Adrenal gland (tissue), 12 donors: Measurements from ENCODE around the gene PKNOX1. TPM values are rescaled to one million over a fixed set of nuclear protein-coding genes. Genes with fewer than 3 reads are reported as not detected.
"Not testable (repeated sequence)": the region's sequence is repeated elsewhere in the genome, so short reads cannot be mapped to it uniquely, and the experiment has no call there.

Experiments
- DNase-seq, 7 donors: peaks; one replicate each; pipeline ENCODE4 v3.0.0-alpha.2; 2019 to 2020
- H3K27ac ChIP-seq, 5 donors: fragments of 200-600 bp; sonication (generic) in 4 of 5; 1 replicate in 3 of 5; 2 replicates in 2 of 5; pipeline versions ENCODE4 v1.5.1 to v1.8.0; 2016 to 2020; ENCODE audit warnings: mild to moderate bottlenecking in 1 of 5
- H3K27me3 ChIP-seq: fragments of 200-600 bp; 2 replicates; pipeline ENCODE4 v1.8.0; 2021
- H3K36me3 ChIP-seq, 2 donors: fragments of 200-600 bp; replicated peaks in 1 of 2; 1 replicate in 1 of 2; 2 replicates in 1 of 2; pipeline versions ENCODE4 v1.5.1 to v1.8.0; 2018 to 2022
- H3K4me1 ChIP-seq, 2 donors: fragments of 200-600 bp; replicated peaks in 1 of 2; 1 replicate in 1 of 2; 2 replicates in 1 of 2; pipeline versions ENCODE4 v1.5.1 to v1.8.0; 2018 to 2021
- H3K4me3 ChIP-seq, 4 donors: fragments of 200-600 bp; sonication (generic) in 3 of 4; one replicate each; pipeline ENCODE4 v1.5.1; 2016 to 2018
- H3K9me3 ChIP-seq, 3 donors: fragments of 200-600 bp; sonication (generic) in 1 of 3; replicated peaks in 1 of 3; 1 replicate in 2 of 3; 2 replicates in 1 of 3; pipeline versions ENCODE4 v1.5.1 to v1.8.0; 2016 to 2021
- CTCF ChIP-seq, 6 experiments: fragments of 450-650 bp in 4 of 6; fragments of 200-600 bp in 2 of 6; sonication (generic) in 1 of 6; IDR thresholded peaks; 1 replicate in 5 of 6; 2 replicates in 1 of 6; pipeline versions ENCODE4 v1.5.1 to v1.8.0; 2016 to 2021; ENCODE audit warnings: antibody characterized with exemption in 6 of 6, mild to moderate bottlenecking in 2 of 6, moderate library complexity in 1 of 6
- POLR2A ChIP-seq, 2 donors: fragments of 450-650 bp; IDR thresholded peaks; one replicate each; pipeline ENCODE4 v1.6.1; 2017; ENCODE audit warnings: antibody characterized with exemption in 2 of 2, mild to moderate bottlenecking in 2 of 2, moderate library complexity in 1 of 2
- WGBS, 4 donors: extraction: QIAGEN DNeasy Blood & Tissue Kit in 2 of 4; methylation state at CpG; one replicate each; pipeline versions ENCODE4 v1.1.5 to v1.1.7; 2013 to 2017; 5-methylcytosine and 5-hydroxymethylcytosine counted together
- intact Hi-C, 2 donors: fragments of 100-400 bp; cut with DNase I; formaldehyde crosslinking; loops; one replicate each; pipeline versions ENCODE4 v1.14.1 to v1.15.0; 2022 to 2023
- polyA plus RNA-seq, 3 donors: library from polyadenylated mRNA; stranded (reverse); fragments of 200-250 nt in 2 of 3; fragments of 350-450 nt in 1 of 3; fragmentation: Illumina TruSeq in 1 of 3; extraction: RNeasy Lipid Tissue Mini Kit (QIAGEN cat#74804) in 1 of 3; gene quantifications; one replicate each; pipeline ENCODE4 v1.2.3, GENCODE V29; 2013 to 2014
- total RNA-seq, 9 donors: library from RNA; depleted of rRNA in 4 of 9; stranded (reverse); fragments of >200 nt in 4 of 9; fragments of 120-200 nt in 1 of 9; fragmentation: NEBNext Ultra II Directional in 1 of 9; extraction: Animal tissue kit (Norgen Biotek cat#: 25700) in 1 of 9; gene quantifications; one replicate each; pipeline versions ENCODE4 v1.1.0 to v1.2.4, GENCODE V29; 2013 to 2023
- donor health status: healthy with polysubstance abuse.
- donor health status: Bipolar disorder and iron deficiency.
- donor health status: DM: yes; HTN: yes; CAD: no.
- donor health status: DM: no; HTN: no; CAD: no.
- donor health status: DM: no; HTN: no; CAD: no.
- donor health status: DM: yes; HTN: yes; CAD: no.

Gene PKNOX1
- total and polyA plus RNA-seq, 12 donors: 8.2 to 21.7 (median 12.6) TPM

- intact Hi-C loops: no loop called here
These were observed 36.3 kb upstream of the PKNOX1 start for GRCh38 chr21:42937960-42938605.

GRCh38 chr21:42938606-42938995 lies 35.8 kb upstream of the PKNOX1 start:
- intact Hi-C loops, H3K27me3 ChIP-seq, H3K4me3 ChIP-seq, H3K4me1 ChIP-seq, H3K9me3 ChIP-seq, DNase-seq, H3K36me3 ChIP-seq, H3K27ac ChIP-seq: not testable (repeated sequence)
- WGBS, 4 donors: 90 to 95% (median 94%) methylated on average over 6 of the region's 6 CpGs

More at GRCh38 chr21:42937960-42938605, 36.3 kb upstream of the PKNOX1 start:
- 94 to 95% (median 95%) methylated on average over 21 of the region's 21 CpGs for WGBS, 4 donors
- no peak for DNase-seq
- no peaks in the 10 kb centered on the region for H3K36me3 ChIP-seq
- H3K27me3 ChIP-seq: no peaks in the 10 kb centered on the region
- no peak overlapping the region for H3K27ac ChIP-seq
- H3K4me3 ChIP-seq: no peak overlapping the region
- no peak for TF ChIP-seq CTCF (IDR thresholded peaks at IDR 0.05)
- TF ChIP-seq POLR2A (IDR thresholded peaks at IDR 0.05): no peak
- H3K4me1 ChIP-seq: peaks cover 0 to 5% of the 10 kb centered on the region in 2 donors
- no peaks in the 10 kb centered on the region for H3K9me3 ChIP-seq

DNA sequence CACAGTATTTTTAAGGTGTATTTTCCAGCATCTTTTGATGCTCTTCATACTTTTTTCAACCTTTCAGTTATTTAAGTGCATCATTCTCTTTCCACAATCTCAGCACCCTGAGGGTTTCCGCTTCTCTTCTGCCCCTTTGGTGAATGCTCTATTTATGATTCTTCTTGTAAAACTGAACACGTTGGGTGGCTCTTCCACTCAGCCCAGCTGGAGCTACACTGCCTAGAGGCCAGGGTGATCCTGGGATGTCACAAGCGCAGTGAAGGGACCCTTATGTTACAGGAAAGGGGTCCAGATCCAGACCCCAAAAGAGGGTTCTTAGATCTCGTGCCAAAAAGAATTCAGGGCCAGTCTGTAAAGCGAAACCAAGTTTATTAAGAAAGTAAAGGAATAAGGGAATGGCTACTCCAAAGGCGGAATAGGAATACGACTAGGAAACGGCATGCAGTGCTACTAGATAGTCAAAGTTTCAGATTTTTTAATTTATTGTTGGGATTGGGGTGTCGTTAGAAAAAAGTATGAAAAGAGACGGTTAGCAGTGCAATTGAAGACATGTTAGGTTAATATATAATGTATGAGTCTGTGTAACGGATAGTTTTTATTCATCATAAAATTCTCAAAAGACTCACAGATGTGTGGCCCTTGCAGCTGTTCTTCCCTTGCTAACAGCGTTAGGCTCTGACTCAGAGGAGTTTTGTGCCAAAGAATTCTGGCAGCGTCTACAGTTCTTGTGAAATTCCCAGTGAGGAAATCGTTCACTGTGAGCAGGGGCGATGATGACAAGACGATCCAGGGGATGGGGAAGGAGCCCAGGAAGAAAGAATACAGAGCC lies 34.6 kb upstream of the PKNOX1 start:
- H3K27ac ChIP-seq: peak overlapping the region in 3 of 5 donors; percentile 10 to 67 (median 58)
- intact Hi-C loops: loop anchor here in 1 of 2 donors (10.0 kb wide), 1 partner anchor 55 kb away; no protein-coding TSS in a partner anchor
- peak; percentile 80 to 94 (median 92) for DNase-seq
- H3K4me3 ChIP-seq: no peak overlapping the region
- H3K9me3 ChIP-seq: no peaks in the 10 kb centered on the region
- no peaks in the 10 kb centered on the region for H3K27me3 ChIP-seq
- 34 to 46% (median 40%) methylated on average over 16 of the region's 16 CpGs for WGBS, 4 donors
- H3K4me1 ChIP-seq: peaks cover 0 to 5% of the 10 kb centered on the region in 2 donors
- H3K36me3 ChIP-seq: no peaks in the 10 kb centered on the region
- TF ChIP-seq POLR2A (IDR thresholded peaks at IDR 0.05): no peak
- TF ChIP-seq CTCF (IDR thresholded peaks at IDR 0.05): no peak

DNA sequence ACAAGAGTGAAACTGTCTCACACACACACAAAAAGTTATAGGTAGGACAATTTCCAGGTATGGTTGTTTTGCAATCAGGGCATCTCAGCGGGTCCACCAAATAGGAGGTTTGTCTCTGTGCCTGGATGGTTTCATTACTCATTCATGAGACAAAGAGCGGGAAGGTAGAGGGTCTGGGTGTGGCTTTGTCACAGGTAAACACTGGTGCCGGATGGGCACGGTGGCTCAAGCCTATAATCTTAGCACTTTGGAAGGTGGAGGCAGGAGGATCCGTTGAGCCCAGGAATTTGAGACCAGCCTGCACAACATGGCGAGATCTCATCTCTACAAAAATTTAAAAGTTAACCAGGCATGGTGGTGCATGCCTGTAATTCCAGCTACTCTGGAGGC lies 32.7 kb upstream of the PKNOX1 start:
- H3K36me3 ChIP-seq: no peaks in the 10 kb centered on the region
- WGBS, 4 donors: 94 to 97% (median 97%) methylated on average over 3 to 6 of the region's 6 CpGs

More for the DNA sequence above, 32.7 kb upstream of the PKNOX1 start:
- Histone ChIP-seq H3K4me3 (no peak overlapping the region), H3K27ac (no peak overlapping the region), H3K27me3 (no peaks in the 10 kb centered on the region), H3K4me1 (peaks cover 0 to 5% of the 10 kb centered on the region in 2 donors), H3K9me3 (no peaks in the 10 kb centered on the region)
- DNase-seq: no peak
- intact Hi-C loops: loop anchor here in 1 of 2 donors (10.0 kb wide), 1 partner anchor 53 kb away; no protein-coding TSS in a partner anchor
- TF ChIP-seq POLR2A (IDR thresholded peaks at IDR 0.05): no peak
- no peak for TF ChIP-seq CTCF (IDR thresholded peaks at IDR 0.05)
